ENCODE results near the gene RALGDS. TPM values are rescaled to one million over a fixed set of nuclear protein-coding genes. Genes with fewer than 3 reads are reported as not detected.
"Not testable (repeated sequence)": the region's sequence is repeated elsewhere in the genome, so short reads cannot be mapped to it uniquely, and the experiment has no call there.

The RALGDS gene
- total RNA-seq, 1 donor from 2014 or later = 19.0 TPM

DNA sequence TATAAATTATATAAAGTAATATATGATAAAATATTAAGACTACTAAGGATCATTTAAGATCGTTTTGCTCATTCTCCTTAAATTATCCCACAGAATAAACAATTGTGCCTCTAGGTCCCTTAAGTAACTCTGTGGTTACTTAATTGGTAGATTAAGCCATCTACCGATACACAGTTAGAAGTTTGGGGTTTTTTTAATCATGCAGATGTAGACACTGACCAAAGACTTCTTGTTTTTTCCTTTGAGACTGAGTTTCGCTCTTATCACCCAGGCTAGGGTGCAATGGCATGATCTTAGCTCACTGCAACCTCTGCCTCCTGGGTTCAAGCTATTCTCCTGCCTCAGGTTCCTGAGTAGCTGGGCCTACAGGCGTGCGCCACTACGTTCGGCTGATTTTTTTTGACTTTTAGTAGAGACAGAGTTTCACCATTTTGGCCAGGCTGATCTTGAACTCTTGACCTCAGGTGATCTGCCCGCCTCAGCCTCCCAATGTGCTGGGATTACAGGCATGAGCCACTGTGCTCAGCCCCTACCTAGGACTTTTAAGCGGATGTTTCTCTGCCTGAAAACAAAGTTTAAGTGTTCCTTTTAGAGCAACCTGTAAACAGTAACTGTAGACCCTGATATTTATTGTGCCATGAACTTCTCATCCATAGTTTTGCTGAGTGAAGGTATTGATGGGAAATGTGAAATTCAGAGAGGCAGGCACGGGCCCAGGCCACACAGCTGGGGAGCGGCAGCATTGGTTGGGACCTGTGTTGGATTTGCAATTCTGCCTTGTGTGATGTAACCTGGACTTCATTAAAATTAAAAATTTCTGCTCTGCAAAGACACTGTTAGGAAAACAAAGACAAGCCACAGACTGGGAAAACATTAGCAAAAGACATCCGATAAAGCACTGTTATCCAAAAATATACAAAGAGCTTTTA lies 47.7 kb downstream of the RALGDS start:
- peak; percentile 19 for DNase-seq (ENCODE audit: low spot score)
- Mint-ChIP-seq H3K27ac (ENCODE audit: unreplicated experiment) (no peak overlapping the region), H3K36me3 (ENCODE audit: low read depth) (peaks cover 6% of the 10 kb centered on the region), H3K27me3 (ENCODE audit: low read depth) (no peaks in the 10 kb centered on the region), H3K9me3 (ENCODE audit: low read depth) (no peaks in the 10 kb centered on the region), H3K4me1 (ENCODE audit: low read depth) (peaks cover 40% of the 10 kb centered on the region), H3K4me3 (ENCODE audit: unreplicated experiment) (no peak overlapping the region)
- no peak for TF ChIP-seq CTCF (IDR thresholded peaks at IDR 0.05)

DNA sequence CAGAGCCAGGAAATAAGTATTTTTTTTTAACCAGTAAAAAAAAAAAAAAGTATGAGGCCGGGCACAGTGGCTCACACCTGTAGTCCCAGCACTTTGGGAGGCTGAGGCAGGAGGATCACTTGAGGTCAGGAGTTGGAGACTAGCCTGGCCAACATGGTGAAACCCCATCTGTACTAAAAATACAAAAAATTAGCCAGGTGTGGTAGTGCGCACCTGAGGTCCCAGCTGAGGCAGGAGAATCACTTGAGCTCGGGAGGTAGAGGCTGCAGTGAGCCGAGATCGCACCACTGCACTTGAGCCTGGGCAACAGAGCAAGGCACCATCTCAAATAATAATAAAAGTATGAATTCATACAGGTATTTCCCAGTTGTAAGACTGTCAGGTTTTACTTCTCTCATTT lies 48.8 kb downstream of the RALGDS start:
- peak; percentile 10 for DNase-seq (ENCODE audit: low spot score)
- H3K36me3 Mint-ChIP-seq (ENCODE audit: low read depth); H3K9me3 Mint-ChIP-seq (ENCODE audit: low read depth); H3K27me3 Mint-ChIP-seq (ENCODE audit: low read depth); H3K27ac Mint-ChIP-seq (ENCODE audit: unreplicated experiment); H3K4me3 Mint-ChIP-seq (ENCODE audit: unreplicated experiment): not testable (repeated sequence)
- H3K4me1 Mint-ChIP-seq (ENCODE audit: low read depth) = peaks cover 37% of the 10 kb centered on the region

- no peak overlapping the region for H3K27ac Mint-ChIP-seq (ENCODE audit: unreplicated experiment)
- no peaks in the 10 kb centered on the region for H3K27me3 Mint-ChIP-seq (ENCODE audit: low read depth)
- H3K4me3 Mint-ChIP-seq (ENCODE audit: unreplicated experiment) = no peak overlapping the region
- DNase-seq (ENCODE audit: low spot score) = peak; percentile 64
- no peaks in the 10 kb centered on the region for H3K9me3 Mint-ChIP-seq (ENCODE audit: low read depth)
- peaks cover 31% of the 10 kb centered on the region for H3K4me1 Mint-ChIP-seq (ENCODE audit: low read depth)
- no peak for TF ChIP-seq CTCF (IDR thresholded peaks at IDR 0.05)
- peaks cover 6% of the 10 kb centered on the region for H3K36me3 Mint-ChIP-seq (ENCODE audit: low read depth)
These were observed 49.4 kb downstream of the RALGDS start for GRCh38 chr9:133071484-133072150.

DNA sequence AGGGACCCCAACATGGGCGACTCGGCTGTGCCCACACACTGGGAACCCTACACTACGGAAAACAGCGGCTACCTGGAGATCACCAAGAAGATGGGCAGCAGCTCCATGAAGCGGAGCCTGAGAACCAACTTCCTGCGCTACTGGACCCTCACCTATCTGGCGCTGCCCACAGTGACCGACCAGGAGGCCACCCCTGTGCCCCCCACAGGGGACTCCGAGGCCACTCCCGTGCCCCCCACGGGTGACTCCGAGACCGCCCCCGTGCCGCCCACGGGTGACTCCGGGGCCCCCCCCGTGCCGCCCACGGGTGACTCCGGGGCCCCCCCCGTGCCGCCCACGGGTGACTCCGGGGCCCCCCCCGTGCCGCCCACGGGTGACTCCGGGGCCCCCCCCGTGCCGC lies 50.1 kb downstream of the RALGDS start:
- H3K9me3 Mint-ChIP-seq (ENCODE audit: low read depth); H3K36me3 Mint-ChIP-seq (ENCODE audit: low read depth); H3K27me3 Mint-ChIP-seq (ENCODE audit: low read depth); H3K27ac Mint-ChIP-seq (ENCODE audit: unreplicated experiment); H3K4me3 Mint-ChIP-seq (ENCODE audit: unreplicated experiment); DNase-seq (ENCODE audit: low spot score): not testable (repeated sequence)
- peaks cover 24% of the 10 kb centered on the region for H3K4me1 Mint-ChIP-seq (ENCODE audit: low read depth)

GRCh38 chr9:133070500-133070961 lies 50.5 kb downstream of the RALGDS start:
- not testable (repeated sequence) for H3K27ac Mint-ChIP-seq (ENCODE audit: unreplicated experiment)

GRCh38 chr9:133068431-133068830 lies 52.6 kb downstream of the RALGDS start:
- not testable (repeated sequence) for H3K4me1 Mint-ChIP-seq (ENCODE audit: low read depth); H3K27ac Mint-ChIP-seq (ENCODE audit: unreplicated experiment); H3K36me3 Mint-ChIP-seq (ENCODE audit: low read depth); H3K4me3 Mint-ChIP-seq (ENCODE audit: unreplicated experiment); H3K27me3 Mint-ChIP-seq (ENCODE audit: low read depth); H3K9me3 Mint-ChIP-seq (ENCODE audit: low read depth)
- DNase-seq (ENCODE audit: low spot score) = peak; percentile 28

More at GRCh38 chr9:133070500-133070961, 50.5 kb downstream of the RALGDS start:
- not testable (repeated sequence) for H3K9me3 Mint-ChIP-seq (ENCODE audit: low read depth); H3K27me3 Mint-ChIP-seq (ENCODE audit: low read depth); H3K4me3 Mint-ChIP-seq (ENCODE audit: unreplicated experiment); H3K36me3 Mint-ChIP-seq (ENCODE audit: low read depth)
- DNase-seq (ENCODE audit: low spot score) = peak; percentile 75
- H3K4me1 Mint-ChIP-seq (ENCODE audit: low read depth) = peaks cover 20% of the 10 kb centered on the region

GRCh38 chr9:133067813-133068212 lies 53.2 kb downstream of the RALGDS start:
- Mint-ChIP-seq H3K4me3 (ENCODE audit: unreplicated experiment) (no peak overlapping the region), H3K36me3 (ENCODE audit: low read depth) (peaks cover 9% of the 10 kb centered on the region), H3K27me3 (ENCODE audit: low read depth) (no peaks in the 10 kb centered on the region), H3K4me1 (ENCODE audit: low read depth) (no peaks in the 10 kb centered on the region), H3K9me3 (ENCODE audit: low read depth) (no peaks in the 10 kb centered on the region), H3K27ac (ENCODE audit: unreplicated experiment) (no peak overlapping the region)
- TF ChIP-seq CTCF (IDR thresholded peaks at IDR 0.05) = no peak
- peak; percentile 37 for DNase-seq (ENCODE audit: low spot score)

All from chondrocyte (in vitro differentiated cells).